HG03354 (cell line): ENCODE data around the gene TCF3.

Experiments
- ATAC-seq: cut with Tn5 transposase; IDR thresholded peaks from one replicate; pipeline ENCODE4 v1.9.1; 2021; ENCODE audit warnings: mild to moderate bottlenecking; ENCODE audit not compliant: unreplicated experiment, poor library complexity, severe bottlenecking

The TCF3 gene

GRCh38 chr19:1633269-1633826, 19.1 kb downstream of the TCF3 start:
- no peak for ATAC-seq

GRCh38 chr19:1632462-1633268, 19.8 kb downstream of the TCF3 start:
- ATAC-seq, result no peak

- no peak for ATAC-seq
Measured at GRCh38 chr19:1631557-1632100, 20.8 kb downstream of the TCF3 start.

GRCh38 chr19:1630811-1631210, 21.6 kb downstream of the TCF3 start:
- ATAC-seq, result no peak

DNA sequence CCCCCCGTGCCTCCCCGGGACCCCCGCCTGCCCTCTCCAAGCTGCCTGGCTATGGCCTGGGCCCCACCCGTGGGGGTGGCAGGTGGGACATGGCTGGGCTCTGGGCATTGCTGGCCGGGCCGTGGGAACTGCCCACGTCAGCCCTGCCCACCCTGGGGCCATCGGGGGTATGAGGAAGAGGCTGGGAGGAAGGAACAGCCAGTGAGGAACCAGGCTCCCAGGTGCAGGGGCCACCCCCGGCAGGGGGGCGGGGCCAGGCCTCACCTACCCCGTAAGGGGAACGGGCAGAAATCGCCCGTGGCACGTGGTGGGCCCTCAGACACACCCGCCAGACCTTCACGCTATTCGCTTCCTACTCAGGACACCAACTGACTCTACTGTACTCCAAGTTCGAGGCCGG, 22.4 kb downstream of the TCF3 start:
- ATAC-seq, result no peak

GRCh38 chr19:1629256-1629808, 23.1 kb downstream of the TCF3 start:
- ATAC-seq, result no peak

DNA sequence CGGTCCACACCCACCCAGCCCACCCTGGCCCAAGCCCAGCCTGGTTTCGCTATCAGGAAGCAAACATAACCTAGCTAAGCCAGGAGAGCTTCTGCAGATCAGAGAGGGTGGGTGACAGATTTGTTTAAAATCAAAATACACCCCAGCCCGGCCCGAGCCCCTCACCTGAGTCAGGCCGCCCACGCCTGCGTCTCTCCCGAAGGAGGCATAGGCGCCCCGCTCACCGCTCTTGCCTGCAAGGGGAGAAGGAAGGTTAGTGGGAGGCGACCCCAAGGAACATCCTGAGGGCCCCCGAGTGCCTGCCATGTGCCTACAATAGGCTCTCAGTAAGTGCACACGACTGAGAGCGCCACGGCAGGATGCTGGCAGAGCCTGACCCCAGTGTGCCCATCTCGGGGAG, 25.2 kb downstream of the TCF3 start:
- no peak for ATAC-seq

GRCh38 chr19:1626417-1627010, 25.9 kb downstream of the TCF3 start:
- no peak for ATAC-seq

DNA sequence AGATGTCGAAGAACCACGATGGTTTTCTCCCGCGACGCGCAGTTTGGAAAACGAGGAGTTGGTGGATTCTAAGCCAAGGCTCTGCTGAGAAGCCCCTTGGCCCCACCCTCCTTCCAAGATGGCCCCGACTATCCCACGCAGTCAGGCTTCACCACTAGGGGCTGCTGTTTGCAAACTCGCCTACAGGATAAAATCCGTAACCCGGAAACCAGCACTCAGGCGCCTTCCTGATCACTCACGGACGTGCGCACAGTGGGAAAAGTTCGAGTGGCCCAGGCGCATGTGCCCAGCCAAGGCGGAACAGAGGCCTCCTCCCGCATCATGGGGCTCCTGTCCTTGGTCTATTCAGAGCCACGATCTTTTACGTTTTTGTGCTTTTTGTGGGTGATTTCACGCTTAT, 28.0 kb downstream of the TCF3 start:
- no peak for ATAC-seq

GRCh38 chr19:1622541-1622940, 29.9 kb downstream of the TCF3 start:
- no peak for ATAC-seq

DNA sequence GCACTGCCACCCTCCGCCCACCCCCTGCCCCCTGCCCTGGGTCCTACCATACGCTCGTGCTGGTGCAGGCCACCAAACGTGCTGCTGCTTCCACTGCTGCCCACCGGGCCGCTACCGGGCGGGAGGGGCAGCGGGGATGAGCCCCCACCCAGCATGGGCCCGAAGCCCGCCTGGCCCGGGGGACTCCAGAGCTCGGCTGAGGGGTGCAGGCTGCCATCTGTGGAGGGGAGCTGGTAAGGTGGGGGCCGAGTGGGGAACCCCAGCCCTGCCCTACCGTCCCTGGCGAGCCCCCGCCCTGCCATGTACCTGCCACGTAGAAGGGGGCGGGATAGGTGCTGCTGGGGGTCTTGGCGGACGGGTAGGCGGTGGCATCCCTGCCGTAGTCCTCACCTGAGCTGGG, 30.4 kb downstream of the TCF3 start:
- ATAC-seq, result no peak

- ATAC-seq, result no peak
Measured at GRCh38 chr19:1621574-1621973, 30.8 kb downstream of the TCF3 start.

GRCh38 chr19:1621021-1621420, 31.4 kb downstream of the TCF3 start:
- no peak for ATAC-seq

DNA sequence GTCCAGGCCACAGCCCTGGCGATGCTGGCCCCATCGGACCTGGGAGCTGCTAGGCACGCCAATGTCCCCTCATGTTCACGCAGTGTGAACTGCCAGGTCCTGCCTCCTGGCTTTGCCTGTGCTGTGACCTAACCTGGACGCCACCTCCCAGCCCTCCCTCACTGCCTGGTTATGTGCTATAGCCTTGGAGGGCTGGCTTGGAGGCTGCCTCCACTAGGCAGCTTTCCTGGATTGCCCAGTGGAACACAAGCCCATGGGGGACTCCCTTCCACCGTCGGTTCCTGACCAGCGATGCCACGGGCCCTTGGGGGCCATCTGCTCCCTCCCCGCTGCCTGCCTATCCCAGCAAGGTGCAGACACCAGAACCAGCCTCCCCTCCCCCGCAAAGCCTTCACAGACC, 31.9 kb downstream of the TCF3 start:
- no peak for ATAC-seq

DNA sequence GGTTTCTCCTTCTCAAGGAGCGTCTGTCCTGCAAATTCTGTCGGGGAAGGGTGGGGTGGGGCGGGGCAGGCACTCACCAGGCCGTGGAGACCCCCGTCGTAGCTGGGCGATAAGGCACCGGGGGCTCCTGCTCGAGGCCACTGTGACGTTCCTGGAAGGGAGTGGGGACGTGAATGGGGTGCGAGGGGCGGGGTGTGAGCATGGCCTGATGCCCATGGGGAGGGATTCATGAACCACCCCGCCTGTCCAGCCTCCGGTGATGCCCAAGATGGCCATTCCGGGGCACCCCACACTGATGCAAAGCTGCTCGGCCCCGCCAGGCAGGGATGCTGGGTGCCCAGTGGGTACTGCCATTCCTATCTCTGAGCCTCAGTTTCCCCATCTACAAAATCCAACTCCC, 32.7 kb downstream of the TCF3 start:
- ATAC-seq, result no peak

DNA sequence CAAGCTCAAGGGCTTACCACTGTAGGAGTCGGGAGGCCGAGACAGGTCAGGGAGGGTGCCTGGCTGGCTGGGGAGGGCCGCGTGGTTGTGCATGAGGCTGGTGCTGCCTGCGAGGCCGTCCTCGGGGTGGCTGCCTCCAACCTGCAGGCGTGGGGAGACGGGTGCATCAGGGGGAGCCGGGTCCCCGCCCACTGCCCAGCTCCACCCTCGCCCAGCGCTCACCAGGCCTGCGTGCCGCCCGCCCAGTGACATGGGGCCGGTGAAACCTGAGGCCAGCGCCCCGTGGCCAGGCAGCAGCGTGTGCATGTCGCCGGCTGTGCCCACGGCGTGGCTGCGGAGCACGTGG, 33.3 kb downstream of the TCF3 start:
- ATAC-seq, result no peak

GRCh38 chr19:1618157-1619093, 34.0 kb downstream of the TCF3 start:
- ATAC-seq, result no peak

DNA sequence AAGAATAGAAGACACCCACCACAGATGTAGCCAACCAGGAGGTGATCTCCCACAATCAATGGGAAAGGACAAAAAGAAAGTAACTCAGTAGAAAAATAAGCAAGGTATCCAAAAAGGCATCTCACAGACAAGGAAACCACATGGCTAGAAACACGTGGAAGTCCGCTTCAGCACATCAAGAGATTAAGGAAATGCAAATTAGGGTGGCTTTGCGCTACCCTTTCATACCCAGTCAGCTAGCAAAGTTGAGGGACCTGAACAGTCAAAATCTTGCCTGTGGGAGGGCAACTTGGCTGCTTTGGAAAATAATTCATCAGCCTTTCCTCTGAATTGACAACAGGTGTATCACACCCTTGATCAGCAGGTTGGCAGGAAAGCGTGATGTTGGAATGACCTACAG, 35.5 kb downstream of the TCF3 start:
- no peak for ATAC-seq

DNA sequence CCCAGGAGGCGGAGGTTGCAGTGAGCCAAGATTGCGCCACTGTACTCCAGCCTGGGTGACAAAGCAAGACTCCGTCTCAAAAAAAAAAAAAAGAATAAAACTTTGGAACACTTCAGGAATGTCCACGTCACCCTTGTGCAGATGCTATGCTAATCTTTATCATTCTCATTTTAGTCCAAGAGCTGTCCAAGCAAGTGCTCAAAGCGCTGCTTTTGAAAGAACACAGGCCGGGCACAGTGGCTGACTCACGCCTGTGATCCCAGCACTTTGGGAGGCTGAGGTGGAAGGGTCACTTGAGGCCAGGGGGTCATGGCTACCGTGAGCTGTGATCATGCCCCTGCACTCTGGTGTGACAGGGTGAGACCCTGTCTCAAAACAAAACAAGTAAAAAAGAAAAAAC, 36.0 kb downstream of the TCF3 start:
- ATAC-seq, result no peak
